ENCODE data around the gene HMGA1. TPM values are rescaled to one million over a fixed set of nuclear protein-coding genes. Genes with fewer than 3 reads are reported as not detected.

HMGA1 gene
- total and polyA plus RNA-seq, 7 donors, result 6.9 to 311 (median 12.1) TPM

DNA sequence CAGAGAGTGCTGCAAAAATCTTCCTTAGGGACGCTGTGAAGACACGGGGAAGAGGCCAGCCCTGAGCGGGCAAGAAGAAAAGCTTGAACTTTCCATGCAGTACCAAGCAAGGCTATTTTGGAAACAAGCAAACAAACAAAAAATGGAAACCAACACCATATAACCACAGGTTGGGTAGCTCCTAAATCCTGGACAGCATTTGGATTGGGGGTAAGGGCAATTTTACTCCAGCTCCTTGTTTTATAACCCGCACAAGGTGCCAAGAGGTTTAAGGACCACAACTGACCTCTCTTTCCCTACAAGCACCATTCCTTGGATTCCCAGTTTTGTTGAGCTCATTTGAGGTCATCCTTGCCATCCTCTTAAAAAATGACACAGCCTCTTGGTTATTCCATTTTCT lies 43.5 kb downstream of the HMGA1 start:
- H3K36me3 ChIP-seq, result no peaks in the 10 kb centered on the region
- H3K4me3 ChIP-seq, result no peak overlapping the region
- 94 to 97% methylated on average over 4 of the region's 4 CpGs for WGBS, 2 donors
- peaks cover 0 to under 1% (median 0%) of the 10 kb centered on the region in 4 donors for H3K4me1 ChIP-seq
- intact Hi-C loops (cut with DNase I), result no loop called here
- H3K27ac ChIP-seq, result no peak overlapping the region
- TF ChIP-seq POLR2AphosphoS5 (IDR thresholded peaks at IDR 0.05) (no peak), EP300 (IDR thresholded peaks at IDR 0.05) (no peak), POLR2A (IDR thresholded peaks at IDR 0.05) (no peak)
- TF ChIP-seq, protein P1, sequence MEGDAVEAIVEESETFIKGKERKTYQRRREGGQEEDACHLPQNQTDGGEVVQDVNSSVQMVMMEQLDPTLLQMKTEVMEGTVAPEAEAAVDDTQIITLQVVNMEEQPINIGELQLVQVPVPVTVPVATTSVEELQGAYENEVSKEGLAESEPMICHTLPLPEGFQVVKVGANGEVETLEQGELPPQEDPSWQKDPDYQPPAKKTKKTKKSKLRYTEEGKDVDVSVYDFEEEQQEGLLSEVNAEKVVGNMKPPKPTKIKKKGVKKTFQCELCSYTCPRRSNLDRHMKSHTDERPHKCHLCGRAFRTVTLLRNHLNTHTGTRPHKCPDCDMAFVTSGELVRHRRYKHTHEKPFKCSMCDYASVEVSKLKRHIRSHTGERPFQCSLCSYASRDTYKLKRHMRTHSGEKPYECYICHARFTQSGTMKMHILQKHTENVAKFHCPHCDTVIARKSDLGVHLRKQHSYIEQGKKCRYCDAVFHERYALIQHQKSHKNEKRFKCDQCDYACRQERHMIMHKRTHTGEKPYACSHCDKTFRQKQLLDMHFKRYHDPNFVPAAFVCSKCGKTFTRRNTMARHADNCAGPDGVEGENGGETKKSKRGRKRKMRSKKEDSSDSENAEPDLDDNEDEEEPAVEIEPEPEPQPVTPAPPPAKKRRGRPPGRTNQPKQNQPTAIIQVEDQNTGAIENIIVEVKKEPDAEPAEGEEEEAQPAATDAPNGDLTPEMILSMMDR (IDR thresholded peaks at IDR 0.05), result no peak
- no peaks in the 10 kb centered on the region for H3K9me3 ChIP-seq
- DNase-seq, result no peak
- H3K27me3 ChIP-seq, result no peaks in the 10 kb centered on the region

DNA sequence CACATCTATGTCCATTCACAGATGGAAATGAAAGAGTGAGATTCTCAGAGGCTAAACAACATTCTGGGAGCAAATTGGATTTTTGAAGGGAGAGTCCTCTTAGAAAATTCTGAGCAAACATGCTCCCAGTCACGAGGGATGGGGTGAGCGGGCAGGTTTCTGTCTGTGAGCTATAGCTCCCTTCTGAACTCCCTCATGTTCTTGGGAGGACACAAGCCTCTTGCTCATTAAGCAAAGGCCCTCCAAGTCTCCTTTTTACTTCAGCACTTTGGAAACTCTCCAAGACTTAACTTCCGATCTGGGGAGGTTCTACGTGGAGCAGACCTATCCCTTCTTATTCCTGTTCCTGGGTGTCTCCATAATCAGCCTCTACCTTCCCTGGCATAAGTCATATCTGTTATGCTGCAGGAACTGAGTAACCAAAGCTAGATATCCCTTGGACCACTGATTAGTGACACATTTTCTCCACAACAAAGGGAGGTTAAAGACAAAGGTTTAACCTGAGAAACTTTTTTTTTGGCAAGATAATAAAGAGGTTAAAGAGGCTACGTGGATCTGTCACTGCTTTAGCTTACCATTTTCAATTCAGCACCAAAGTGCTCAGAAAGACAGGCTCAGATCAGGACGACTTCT lies 45.1 kb downstream of the HMGA1 start:
- Histone ChIP-seq H3K4me3 (no peak overlapping the region), H3K27ac (no peak overlapping the region), H3K4me1 (peaks cover 0 to 7% (median 3%) of the 10 kb centered on the region in 4 donors), H3K27me3 (no peaks in the 10 kb centered on the region), H3K9me3 (no peaks in the 10 kb centered on the region), H3K36me3 (no peaks in the 10 kb centered on the region)
- TF ChIP-seq EP300 (IDR thresholded peaks at IDR 0.05) (no peak), POLR2AphosphoS5 (IDR thresholded peaks at IDR 0.05) (no peak), POLR2A (IDR thresholded peaks at IDR 0.05) (no peak)
- TF ChIP-seq, protein P1 (IDR thresholded peaks at IDR 0.05), result no peak
- 90 to 93% methylated on average over 6 of the region's 6 CpGs for WGBS, 2 donors
- no peak for DNase-seq
- intact Hi-C loops (cut with DNase I), result no loop called here

DNA sequence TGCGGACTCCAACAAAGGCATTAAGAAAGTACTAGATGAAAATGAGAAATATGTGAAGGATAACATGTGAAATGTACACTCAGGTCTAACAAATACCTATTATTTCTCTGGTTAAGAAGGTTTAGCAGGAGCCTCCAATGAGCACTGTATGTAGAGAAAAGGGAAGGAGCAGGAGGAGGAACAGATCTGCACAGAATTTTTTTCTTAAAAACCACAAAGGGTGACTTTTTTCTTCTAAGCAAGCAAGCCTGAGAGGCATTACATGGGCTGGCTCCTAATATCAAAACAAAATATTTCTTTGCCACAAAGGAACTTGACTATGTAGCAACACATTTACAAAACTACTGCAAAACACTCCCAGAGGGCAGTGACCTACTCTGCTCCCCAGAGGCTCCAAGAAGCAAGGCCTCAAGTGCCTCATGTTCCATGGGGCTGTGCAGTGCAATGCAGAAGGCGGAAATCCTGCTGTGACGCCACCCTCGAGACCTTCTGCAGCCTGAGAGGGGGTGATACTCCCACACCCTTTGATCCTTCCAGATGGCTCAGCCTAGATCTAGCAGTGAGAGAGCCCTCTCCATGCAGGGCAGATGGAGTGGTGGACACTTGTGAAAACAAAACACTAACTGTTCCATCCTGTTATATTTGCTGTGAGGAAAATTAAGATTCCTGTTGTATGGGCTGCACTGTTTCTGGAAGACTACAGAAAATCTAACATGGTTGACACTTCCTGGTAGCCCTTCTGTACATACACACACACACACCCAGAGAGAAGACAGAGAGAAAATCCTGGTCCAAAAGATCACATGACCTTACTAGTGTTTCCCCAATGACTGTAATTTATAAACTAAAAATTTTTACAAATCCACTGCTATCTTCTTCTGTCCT lies 48.1 kb downstream of the HMGA1 start:
- WGBS, 2 donors, result 55 to 84% methylated on average over 4 of the region's 4 CpGs
- Histone ChIP-seq H3K4me3 (no peak overlapping the region), H3K27ac (peak overlapping the region in 3 of 4 donors; percentile 11 to 29 (median 19)), H3K27me3 (no peaks in the 10 kb centered on the region), H3K9me3 (no peaks in the 10 kb centered on the region), H3K36me3 (peaks cover 0 to 18% (median 0%) of the 10 kb centered on the region in 4 donors), H3K4me1 (peaks cover 0 to 7% (median 3%) of the 10 kb centered on the region in 4 donors)
- intact Hi-C loops (cut with DNase I), result no loop called here
- peak; percentile 78 for DNase-seq
- TF ChIP-seq EP300 (IDR thresholded peaks at IDR 0.05) (no peak), POLR2A (IDR thresholded peaks at IDR 0.05) (no peak)
- TF ChIP-seq, protein P1 (IDR thresholded peaks at IDR 0.05), result no peak

DNA sequence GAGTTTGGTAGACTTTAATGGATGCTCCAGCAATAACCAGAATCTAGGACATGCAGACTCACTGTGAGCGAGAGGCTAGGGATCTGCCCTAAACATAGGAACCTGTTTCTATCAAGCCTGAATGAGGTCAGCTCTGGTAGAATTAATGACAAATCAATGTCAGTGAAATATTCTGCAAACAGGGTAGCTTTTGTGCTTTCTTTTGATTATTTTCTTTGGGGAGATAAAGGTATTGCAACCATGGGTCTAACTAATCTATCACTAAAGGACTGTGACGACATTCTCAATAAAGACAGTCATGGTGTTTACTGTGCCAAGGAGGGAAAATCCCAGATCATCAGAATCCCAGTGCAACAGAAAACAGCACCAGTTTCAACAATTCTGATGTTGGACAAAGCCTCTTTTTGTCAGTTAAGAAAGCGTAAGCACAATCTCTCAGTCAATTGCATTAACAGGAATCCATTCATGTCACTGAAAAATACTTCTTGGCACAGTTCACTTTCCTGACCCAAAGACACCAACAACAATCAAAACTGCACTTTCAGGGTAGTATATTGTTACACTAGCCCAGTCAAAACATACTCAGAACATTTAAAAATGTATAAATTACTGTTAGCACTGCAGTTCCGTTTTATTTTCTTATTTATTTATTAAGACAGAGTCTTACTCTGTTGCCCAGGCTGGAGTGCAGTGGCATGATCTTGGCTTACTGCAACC lies 48.9 kb downstream of the HMGA1 start:
- H3K9me3 ChIP-seq, result no peaks in the 10 kb centered on the region

More for the DNA sequence above, 48.9 kb downstream of the HMGA1 start:
- intact Hi-C loops (cut with DNase I), result no loop called here
- Histone ChIP-seq H3K4me3 (no peak overlapping the region), H3K27me3 (no peaks in the 10 kb centered on the region), H3K36me3 (peaks cover 0 to 18% (median 0%) of the 10 kb centered on the region in 4 donors), H3K27ac (peak overlapping the region in 3 of 4 donors; percentile 11 to 29 (median 19)), H3K4me1 (peaks cover 0 to 7% (median 3%) of the 10 kb centered on the region in 4 donors)
- no peak for DNase-seq
- TF ChIP-seq, protein P1 (IDR thresholded peaks at IDR 0.05), result no peak
- TF ChIP-seq POLR2A (IDR thresholded peaks at IDR 0.05) (no peak), POLR2AphosphoS5 (IDR thresholded peaks at IDR 0.05) (no peak), EP300 (IDR thresholded peaks at IDR 0.05) (no peak)
- WGBS, 2 donors, result 88 to 91% methylated on average over 4 of the region's 4 CpGs

Data from sigmoid colon (tissue), 7 donors.